NCI-H1092 treated with DMSO at 0.1 percent for 48 hours (cell line): ENCODE data around the gene TNFRSF9.

Experiments used
- DNase-seq: peaks from one replicate; lab custom pipeline; 2025; lab: John Stamatoyannopoulos, UW

Gene TNFRSF9

GRCh38 chr1:7869136-7869920 is 71.3 kb downstream of the TNFRSF9 start:
- DNase-seq: no peak

GRCh38 chr1:7868070-7868780 is 72.4 kb downstream of the TNFRSF9 start:
- no peak for DNase-seq

- DNase-seq: no peak
Observed at GRCh38 chr1:7865978-7866377, 74.7 kb downstream of the TNFRSF9 start.
